Muscle layer of colon (tissue), 2 donors: ENCODE measurements around the gene SMARCA4.

Experiments used
- H3K27ac ChIP-seq: one replicate; pipeline ENCODE4 v1.7.0; 2013; ENCODE audit warnings: low read depth, mild to moderate bottlenecking, low read length, moderate library complexity
- H3K27me3 ChIP-seq, 2 donors: one replicate each; pipeline ENCODE4 v1.7.0; 2013; ENCODE audit warnings: low read length in 2 of 2, mild to moderate bottlenecking in 2 of 2; ENCODE audit not compliant: insufficient read depth in 2 of 2, control insufficient read depth in 1 of 2
- H3K36me3 ChIP-seq: one replicate; pipeline ENCODE4 v1.7.0; 2013; ENCODE audit warnings: mild to moderate bottlenecking, low read length; ENCODE audit not compliant: insufficient read depth
- H3K4me1 ChIP-seq: one replicate; pipeline ENCODE4 v1.7.0; 2013; ENCODE audit warnings: mild to moderate bottlenecking, low read length; ENCODE audit not compliant: insufficient read depth
- H3K4me3 ChIP-seq, 2 donors: one replicate each; pipeline ENCODE4 v1.7.0; 2013; ENCODE audit warnings: low read length in 2 of 2, low read depth in 1 of 2, mild to moderate bottlenecking in 1 of 2, moderate library complexity in 1 of 2
- H3K9ac ChIP-seq: one replicate; pipeline ENCODE4 v1.7.0; 2013; ENCODE audit warnings: low read length
- H3K9me3 ChIP-seq: one replicate; pipeline ENCODE4 v1.7.0; 2013; ENCODE audit warnings: mild to moderate bottlenecking, low read length
- donor health status: abdominal sarcoma.
- donor health status: Adenocarcinoma of cecum.

SMARCA4 gene

DNA sequence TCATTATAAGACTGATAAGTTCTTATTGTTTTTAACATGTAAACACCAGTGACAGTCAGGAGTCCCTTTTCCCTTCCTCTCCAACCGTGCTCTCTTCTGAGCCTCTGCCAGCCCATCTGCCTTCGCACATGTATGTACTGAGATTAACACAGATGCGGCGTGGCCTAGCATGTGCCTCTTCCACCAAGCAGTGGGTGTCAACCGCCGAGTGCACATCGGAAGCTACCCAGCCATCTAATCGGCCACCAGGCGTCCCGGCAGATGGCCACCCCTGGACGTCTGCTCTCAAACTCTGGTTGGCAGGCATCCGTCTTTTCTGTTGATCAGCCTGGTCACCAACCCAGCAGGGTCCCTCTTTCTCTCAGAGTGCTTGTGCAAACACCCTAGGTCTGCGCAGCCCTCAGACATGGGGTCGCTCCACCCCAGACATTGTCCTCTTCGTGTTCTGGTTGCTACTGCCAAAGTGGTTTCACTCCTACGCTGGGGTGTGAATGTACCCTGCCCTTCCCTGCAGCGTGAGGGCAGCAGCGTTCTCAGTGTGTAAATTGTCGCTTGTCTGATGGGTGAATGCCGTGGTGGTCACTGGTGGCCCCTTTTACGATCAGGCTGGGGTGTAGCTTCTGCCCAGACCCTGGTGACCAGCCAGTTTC, 70.7 kb downstream of the SMARCA4 start:
- Histone ChIP-seq H3K9me3 (no peaks in the 10 kb centered on the region), H3K27me3 (no peaks in the 10 kb centered on the region), H3K9ac (no peak overlapping the region), H3K4me3 (no peak overlapping the region), H3K4me1 (peaks cover 7% of the 10 kb centered on the region), H3K36me3 (peaks cover 42% of the 10 kb centered on the region), H3K27ac (no peak overlapping the region)

DNA sequence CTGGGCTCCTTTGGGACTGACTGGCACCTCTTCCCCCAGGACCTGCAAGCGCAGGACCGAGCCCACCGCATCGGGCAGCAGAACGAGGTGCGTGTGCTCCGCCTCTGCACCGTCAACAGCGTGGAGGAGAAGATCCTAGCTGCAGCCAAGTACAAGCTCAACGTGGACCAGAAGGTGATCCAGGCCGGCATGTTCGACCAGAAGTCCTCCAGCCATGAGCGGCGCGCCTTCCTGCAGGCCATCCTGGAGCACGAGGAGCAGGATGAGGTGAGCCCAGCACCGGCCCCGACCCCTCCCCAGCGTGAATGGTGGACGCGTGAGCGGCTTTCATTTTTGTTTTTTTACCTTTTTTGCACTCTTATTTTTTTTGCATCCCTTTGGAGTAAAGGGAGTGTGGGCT, 72.4 kb downstream of the SMARCA4 start:
- H3K4me1 ChIP-seq: peaks cover 7% of the 10 kb centered on the region
- no peak overlapping the region for H3K9ac ChIP-seq
- H3K4me3 ChIP-seq: no peak overlapping the region
- H3K27ac ChIP-seq: no peak overlapping the region
- no peaks in the 10 kb centered on the region for H3K27me3 ChIP-seq
- peaks cover 41% of the 10 kb centered on the region for H3K36me3 ChIP-seq
- no peaks in the 10 kb centered on the region for H3K9me3 ChIP-seq

GRCh38 chr19:11033763-11034162, 72.9 kb downstream of the SMARCA4 start:
- H3K9ac ChIP-seq: no peak overlapping the region
- H3K27ac ChIP-seq: no peak overlapping the region
- peaks cover 7% of the 10 kb centered on the region for H3K4me1 ChIP-seq
- peaks cover 39% of the 10 kb centered on the region for H3K36me3 ChIP-seq
- no peaks in the 10 kb centered on the region for H3K9me3 ChIP-seq
- H3K4me3 ChIP-seq: no peak overlapping the region
- no peaks in the 10 kb centered on the region for H3K27me3 ChIP-seq

DNA sequence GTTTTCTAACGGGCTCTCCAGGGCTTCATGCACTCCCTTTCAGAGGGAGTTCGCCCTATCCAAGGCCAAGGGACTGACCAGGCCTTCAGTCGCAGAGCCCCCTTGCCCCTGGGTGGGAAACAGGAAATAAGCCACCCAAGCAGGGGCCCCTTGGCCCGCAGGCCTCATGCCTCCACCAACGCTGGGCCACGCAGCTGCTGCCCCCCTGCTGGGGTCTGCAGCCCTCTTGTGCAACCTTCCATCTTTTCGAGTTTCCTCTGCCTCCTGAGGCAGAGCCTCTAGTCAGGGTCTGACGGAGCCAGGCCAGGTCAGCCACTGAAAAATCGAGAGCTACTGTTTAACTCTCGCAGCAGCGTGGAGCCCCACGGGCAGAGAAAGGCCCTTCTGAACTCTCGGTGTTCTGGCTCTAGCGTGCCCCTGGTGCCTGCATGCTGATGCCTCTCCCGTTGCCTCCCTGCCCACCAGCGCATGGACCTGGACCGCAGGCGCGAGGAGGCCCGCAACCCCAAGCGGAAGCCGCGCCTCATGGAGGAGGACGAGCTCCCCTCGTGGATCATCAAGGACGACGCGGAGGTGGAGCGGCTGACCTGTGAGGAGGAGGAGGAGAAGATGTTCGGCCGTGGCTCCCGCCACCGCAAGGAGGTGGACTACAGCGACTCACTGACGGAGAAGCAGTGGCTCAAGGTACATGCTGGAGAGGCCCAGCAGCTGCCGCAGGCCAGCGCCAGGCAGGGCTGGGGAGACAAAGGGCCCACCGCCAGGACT, 73.8 kb downstream of the SMARCA4 start:
- H3K9me3 ChIP-seq: no peaks in the 10 kb centered on the region
- no peak overlapping the region for H3K27ac ChIP-seq
- no peak overlapping the region for H3K9ac ChIP-seq
- no peaks in the 10 kb centered on the region for H3K27me3 ChIP-seq
- no peak overlapping the region for H3K4me3 ChIP-seq
- H3K4me1 ChIP-seq: peaks cover 7% of the 10 kb centered on the region
- peaks cover 33% of the 10 kb centered on the region for H3K36me3 ChIP-seq

DNA sequence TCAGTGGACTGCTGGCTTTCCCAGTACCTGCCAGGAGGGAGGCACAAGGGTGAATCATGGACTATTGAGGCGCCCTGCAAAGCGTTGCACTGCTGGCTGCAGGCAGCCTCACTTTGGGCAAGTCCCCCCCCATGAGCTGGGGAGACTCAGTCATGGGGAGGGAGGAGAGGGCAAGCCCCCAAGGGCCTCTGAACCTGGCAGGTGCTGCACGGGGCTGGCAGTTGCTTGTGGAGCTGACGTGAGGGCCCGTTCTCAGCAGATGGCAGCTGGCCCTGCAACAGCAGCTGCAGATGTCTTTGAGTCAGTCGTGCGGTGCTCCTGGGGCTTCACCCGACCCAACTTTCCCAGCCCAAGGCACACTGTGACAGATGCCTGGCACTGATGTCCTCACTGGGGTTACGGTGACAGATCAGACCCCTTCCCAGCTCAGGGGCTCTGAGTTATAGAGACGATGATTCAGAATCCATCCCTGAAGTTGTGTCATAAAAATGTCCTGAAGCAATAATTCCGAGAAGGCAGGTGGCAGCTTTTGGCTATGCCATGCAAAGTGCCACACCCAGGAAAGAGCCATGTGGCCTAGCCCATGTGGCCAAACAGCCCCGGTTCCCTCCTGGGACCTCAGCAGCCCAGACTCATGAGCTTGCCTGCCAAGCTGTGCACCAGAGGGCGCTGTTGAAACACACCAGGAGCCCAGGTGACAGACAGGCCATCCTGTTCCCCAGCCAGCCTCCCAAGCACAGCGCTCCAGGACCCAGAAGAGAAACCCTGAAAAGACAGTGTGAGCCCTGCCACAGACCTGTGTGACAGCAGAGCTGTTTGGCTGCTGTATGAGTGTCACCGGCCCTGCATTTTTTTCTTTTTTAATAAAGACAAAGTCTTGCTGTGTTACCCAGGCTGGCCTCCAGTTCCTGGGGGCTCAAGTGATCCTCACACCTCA, 74.9 kb downstream of the SMARCA4 start:
- Histone ChIP-seq H3K36me3 (peaks cover 33% of the 10 kb centered on the region), H3K27ac (no peak overlapping the region), H3K9me3 (no peaks in the 10 kb centered on the region), H3K9ac (no peak overlapping the region), H3K27me3 (no peaks in the 10 kb centered on the region), H3K4me3 (no peak overlapping the region), H3K4me1 (peaks cover 7% of the 10 kb centered on the region)

DNA sequence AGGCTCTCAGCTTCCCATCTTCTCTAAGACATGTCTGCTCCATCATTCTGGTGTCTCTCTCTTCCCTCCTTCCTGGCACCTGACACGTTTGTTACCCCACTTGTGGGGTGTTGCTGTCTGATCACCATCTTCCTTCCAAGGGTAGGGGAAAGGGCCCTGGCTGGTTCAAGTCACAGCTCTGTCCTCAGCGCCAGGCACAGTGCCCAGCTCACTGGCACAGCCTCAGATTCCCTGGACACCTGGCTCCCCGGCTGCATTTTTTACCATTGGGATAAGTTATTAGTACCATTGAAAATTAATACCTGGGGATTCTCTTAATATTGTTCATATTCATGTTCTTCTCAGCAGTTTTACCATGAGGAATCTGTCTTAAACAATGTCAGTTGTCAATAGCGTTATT, 77.7 kb downstream of the SMARCA4 start:
- Histone ChIP-seq H3K27me3 (no peaks in the 10 kb centered on the region), H3K9ac (no peak overlapping the region), H3K27ac (no peak overlapping the region), H3K4me3 (no peak overlapping the region), H3K36me3 (peaks cover 40% of the 10 kb centered on the region), H3K9me3 (no peaks in the 10 kb centered on the region), H3K4me1 (peaks cover 7% of the 10 kb centered on the region)

GRCh38 chr19:11041194-11041593, 80.4 kb downstream of the SMARCA4 start:
- no peak overlapping the region for H3K27ac ChIP-seq
- H3K36me3 ChIP-seq: peaks cover 44% of the 10 kb centered on the region
- no peaks in the 10 kb centered on the region for H3K27me3 ChIP-seq
- no peak overlapping the region for H3K4me3 ChIP-seq
- H3K4me1 ChIP-seq: peaks cover 1% of the 10 kb centered on the region
- no peaks in the 10 kb centered on the region for H3K9me3 ChIP-seq
- no peak overlapping the region for H3K9ac ChIP-seq

GRCh38 chr19:11041966-11042627, 81.3 kb downstream of the SMARCA4 start:
- H3K4me3 ChIP-seq: no peak overlapping the region
- H3K9me3 ChIP-seq: no peaks in the 10 kb centered on the region
- no peaks in the 10 kb centered on the region for H3K4me1 ChIP-seq
- H3K27me3 ChIP-seq: no peaks in the 10 kb centered on the region
- H3K27ac ChIP-seq: no peak overlapping the region
- peaks cover 37% of the 10 kb centered on the region for H3K36me3 ChIP-seq
- H3K9ac ChIP-seq: no peak overlapping the region

- H3K27ac ChIP-seq: no peak overlapping the region
- no peaks in the 10 kb centered on the region for H3K9me3 ChIP-seq
- peaks cover 25% of the 10 kb centered on the region for H3K36me3 ChIP-seq
- no peak overlapping the region for H3K4me3 ChIP-seq
- no peak overlapping the region for H3K9ac ChIP-seq
- no peaks in the 10 kb centered on the region for H3K4me1 ChIP-seq
- H3K27me3 ChIP-seq: no peaks in the 10 kb centered on the region
These were observed 83.6 kb downstream of the SMARCA4 start for GRCh38 chr19:11044431-11044830.

- Histone ChIP-seq H3K27me3 (no peaks in the 10 kb centered on the region), H3K36me3 (peaks cover 25% of the 10 kb centered on the region), H3K27ac (no peak overlapping the region), H3K9me3 (no peaks in the 10 kb centered on the region), H3K4me1 (peaks cover 3% of the 10 kb centered on the region), H3K4me3 (no peak overlapping the region), H3K9ac (no peak overlapping the region)
These were observed 84.7 kb downstream of the SMARCA4 start for GRCh38 chr19:11045536-11045935.
